PFSK-1 (cell line): ENCODE results near the gene ACKR2.

Source experiments
- POLR2AphosphoS5 ChIP-seq: IDR thresholded peaks from 2 replicates; pipeline ENCODE4 v1.6.1; 2012; ENCODE audit warnings: low read depth, mild to moderate bottlenecking, control low read depth, low read length, moderate library complexity
- REST ChIP-seq, 2 experiments: IDR thresholded peaks; 2 replicates each; pipeline versions ENCODE4 v1.6.1 to v1.8.0; 2011 to 2012; ENCODE audit warnings: low read depth in 2 of 2, low read length in 2 of 2, control low read depth in 1 of 2, inconsistent platforms in 1 of 2, mild to moderate bottlenecking in 1 of 2, moderate library complexity in 1 of 2; ENCODE audit not compliant: insufficient read depth in 1 of 2
- TAF1 ChIP-seq: IDR thresholded peaks from 2 replicates; pipeline ENCODE4 v1.6.1; 2012; ENCODE audit warnings: low read length, control low read depth, borderline replicate concordance; ENCODE audit not compliant: insufficient read depth

- TF ChIP-seq POLR2AphosphoS5: no peak
- no peak for TF ChIP-seq TAF1
- no peak for TF ChIP-seq REST (IDR thresholded peaks at IDR 0.05; ENCODE audit: insufficient read depth in 1 of 2, low read depth in 2 of 2, low read length in 2 of 2)
Measured at GRCh38 chr3:42901073-42901415, 91.8 kb downstream of the ACKR2 start.
